HEK293 (cell line): ENCODE results near the gene TPD52L2.
"Not testable (repeated sequence)": the region's sequence is repeated elsewhere in the genome, so short reads cannot be mapped to it uniquely, and the experiment has no call there.

Source experiments
- CTCF ChIA-PET: fragments of 350-600 bp; formaldehyde crosslinking; extraction: SDS; loops from one replicate; lab custom pipeline; 2021; ENCODE audit warnings: antibody characterized with exemption; lab: Yijun Ruan, JAX
- POLR2A ChIA-PET: fragments of 300-600 bp; formaldehyde crosslinking; extraction: SDS; loops from one replicate; lab custom pipeline; 2020; ENCODE audit warnings: antibody characterized with exemption, inconsistent platforms; lab: Yijun Ruan, JAX
- H3K27ac ChIP-seq: fragments of 200-500 bp; sonication (Bioruptor generic); 2 replicates; pipeline ENCODE4 v1.5.1; 2014; ENCODE audit warnings: low read depth, low read length, control low read depth, inconsistent platforms; ENCODE audit errors: extremely low read depth
- H3K36me3 ChIP-seq, 2 experiments: fragments of 200-500 bp in 1 of 2; sonication (Bioruptor generic) in 1 of 2; 1 replicate in 1 of 2; 2 replicates in 1 of 2; pipeline ENCODE4 v1.5.1; 2014 to 2017; ENCODE audit warnings: inconsistent platforms in 2 of 2, low read length in 2 of 2; ENCODE audit not compliant: control insufficient read depth in 2 of 2, insufficient read depth in 1 of 2
- H3K4me1 ChIP-seq: fragments of 200-500 bp; sonication (Bioruptor generic); 2 replicates; pipeline ENCODE4 v1.5.1; 2014; ENCODE audit warnings: mild to moderate bottlenecking, low read length, inconsistent platforms; ENCODE audit not compliant: control insufficient read depth, insufficient read depth
- H3K4me3 ChIP-seq: 2 replicates; pipeline ENCODE4 v1.5.1; 2011; ENCODE audit warnings: low read depth, mild to moderate bottlenecking, control low read depth, low read length, moderate library complexity
- H3K9me3 ChIP-seq: fragments of 200-500 bp; sonication (Bioruptor generic); 2 replicates; pipeline ENCODE4 v1.5.1; 2014; ENCODE audit warnings: low read depth, low read length, inconsistent platforms; ENCODE audit not compliant: control insufficient read depth, insufficient read depth
- AEBP2 ChIP-seq: fragments of 450-650 bp; formaldehyde crosslinking; IDR thresholded peaks from 2 replicates; pipeline ENCODE4 v1.5.1; 2016; ENCODE audit warnings: missing biosample characterization, missing genetic modification characterization, borderline replicate concordance
- EGR2 ChIP-seq: fragments of 450-650 bp; formaldehyde crosslinking; IDR thresholded peaks from 2 replicates; pipeline ENCODE4 v1.5.1; 2016; ENCODE audit warnings: low read depth, missing biosample characterization, missing genetic modification characterization
- SCRT2 ChIP-seq: fragments of 450-650 bp; formaldehyde crosslinking; IDR thresholded peaks from 2 replicates; pipeline ENCODE4 v1.5.1; 2016; ENCODE audit warnings: missing biosample characterization, missing genetic modification characterization
- ZFHX2 ChIP-seq: fragments of 450-650 bp; formaldehyde crosslinking; conservative IDR thresholded peaks from 2 replicates; pipeline ENCODE4 v1.5.1; 2016; ENCODE audit warnings: missing biosample characterization, missing genetic modification characterization
- ZNF112 ChIP-seq: fragments of 450-650 bp; formaldehyde crosslinking; IDR thresholded peaks from 2 replicates; pipeline ENCODE4 v1.5.0; 2017; ENCODE audit warnings: missing biosample characterization, missing genetic modification characterization
- ZNF549 ChIP-seq: fragments of 450-650 bp; IDR thresholded peaks from 2 replicates; pipeline ENCODE4 v1.5.1; 2018; ENCODE audit warnings: missing biosample characterization, missing genetic modification characterization, mild to moderate bottlenecking, inconsistent platforms, moderate library complexity
- ZNF600 ChIP-seq: fragments of 450-650 bp; formaldehyde crosslinking; IDR thresholded peaks from 2 replicates; pipeline ENCODE4 v1.5.1; 2016; ENCODE audit warnings: missing biosample characterization, missing genetic modification characterization
- ZNF626 ChIP-seq: fragments of 450-650 bp; sonication (Bioruptor Pico); formaldehyde crosslinking; IDR thresholded peaks from 2 replicates; pipeline ENCODE4 v1.5.1; 2018; ENCODE audit warnings: missing biosample characterization, missing genetic modification characterization, inconsistent platforms
- ZNF645 ChIP-seq: fragments of 450-650 bp; formaldehyde crosslinking; IDR thresholded peaks from 2 replicates; pipeline ENCODE4; 2016; ENCODE audit warnings: missing biosample characterization, missing genetic modification characterization
- ZSCAN23 ChIP-seq: fragments of 450-650 bp; formaldehyde crosslinking; IDR thresholded peaks from 2 replicates; pipeline ENCODE4 v1.5.1; 2016; ENCODE audit warnings: missing biosample characterization, missing genetic modification characterization
- TF ChIP-seq, protein P1 (sequence below): fragments of 450-650 bp; formaldehyde crosslinking; IDR thresholded peaks from 2 replicates; pipeline ENCODE4 v1.5.1; 2016; ENCODE audit warnings: missing biosample characterization, missing genetic modification characterization, low read depth

The TPD52L2 gene

GRCh38 chr20:63876489-63877036 lies 11.5 kb downstream of the TPD52L2 start (continued):
- TF ChIP-seq AEBP2 (tag by site-specific recombination): no peak
- no peak for TF ChIP-seq ZNF626 (tag by site-specific recombination)
- no peak for TF ChIP-seq ZNF600 (tag by site-specific recombination)
- TF ChIP-seq, all 188 proteins: peak for 0

DNA sequence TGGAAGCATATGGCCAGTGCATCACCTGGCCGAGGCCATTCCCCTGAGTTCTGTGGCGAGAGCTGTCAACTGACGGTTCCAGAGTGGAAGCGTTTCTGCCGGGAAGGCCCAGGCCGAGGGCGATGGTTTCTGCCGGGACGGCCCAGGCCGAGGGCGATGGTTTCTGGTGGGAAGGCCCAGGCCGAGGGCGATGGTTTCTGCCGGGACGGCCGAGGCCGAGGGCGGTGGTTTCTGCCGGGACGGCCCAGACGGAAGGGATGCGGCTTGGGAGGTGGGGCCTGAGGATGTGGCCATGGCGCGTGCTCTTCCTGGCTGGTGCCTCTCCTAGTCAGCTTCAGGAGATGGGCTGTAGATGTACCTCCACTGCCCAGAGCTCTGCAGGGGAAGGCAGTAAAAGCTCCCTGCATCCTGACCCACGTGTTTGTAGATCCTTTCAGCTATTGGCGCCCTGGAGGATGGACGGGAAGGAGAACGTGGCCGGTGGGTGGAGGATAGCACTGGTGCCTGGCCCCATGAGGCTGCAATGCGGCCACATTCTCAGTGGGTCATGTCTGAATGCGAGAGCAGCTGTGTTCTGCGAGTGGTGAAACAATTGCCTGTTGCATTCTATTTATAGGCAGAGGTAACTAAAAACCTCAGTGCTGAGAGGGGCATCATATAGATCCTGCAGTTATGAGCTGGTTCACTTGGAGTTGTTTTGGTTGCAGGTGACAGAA lies 12.8 kb downstream of the TPD52L2 start:
- TF ChIP-seq SCRT2 (peak; percentile 82), ZSCAN23 (tag by site-specific recombination) (no peak)
- TF ChIP-seq, all 188 proteins: peak for 1
- H3K36me3 ChIP-seq: peaks cover 9 to 75% of the 10 kb centered on the region in 2 experiments; a peak in 2 of 3 replicates
- no peak overlapping the region for H3K27ac ChIP-seq
- no peak overlapping the region for H3K4me3 ChIP-seq
- ChIA-PET CTCF (no interaction called here), POLR2A (interaction anchor here (0.6 to 1.3 kb wide), 2 partner anchors 13 to 132 kb away, joined by 3 read pairs; partner anchors contain the start of gene TPD52L2)
- no peaks in the 10 kb centered on the region for H3K9me3 ChIP-seq
- no peaks in the 10 kb centered on the region for H3K4me1 ChIP-seq

- no peak overlapping the region for H3K4me3 ChIP-seq
- H3K27ac ChIP-seq: no peak overlapping the region
- ChIA-PET CTCF (no interaction called here), POLR2A (interaction anchor here (0.6 to 1.3 kb wide), 2 partner anchors 14 to 133 kb away, joined by 3 read pairs; partner anchors contain the start of gene TPD52L2)
- TF ChIP-seq ZNF549 (tag by site-specific recombination): no peak
- TF ChIP-seq, protein P1, sequence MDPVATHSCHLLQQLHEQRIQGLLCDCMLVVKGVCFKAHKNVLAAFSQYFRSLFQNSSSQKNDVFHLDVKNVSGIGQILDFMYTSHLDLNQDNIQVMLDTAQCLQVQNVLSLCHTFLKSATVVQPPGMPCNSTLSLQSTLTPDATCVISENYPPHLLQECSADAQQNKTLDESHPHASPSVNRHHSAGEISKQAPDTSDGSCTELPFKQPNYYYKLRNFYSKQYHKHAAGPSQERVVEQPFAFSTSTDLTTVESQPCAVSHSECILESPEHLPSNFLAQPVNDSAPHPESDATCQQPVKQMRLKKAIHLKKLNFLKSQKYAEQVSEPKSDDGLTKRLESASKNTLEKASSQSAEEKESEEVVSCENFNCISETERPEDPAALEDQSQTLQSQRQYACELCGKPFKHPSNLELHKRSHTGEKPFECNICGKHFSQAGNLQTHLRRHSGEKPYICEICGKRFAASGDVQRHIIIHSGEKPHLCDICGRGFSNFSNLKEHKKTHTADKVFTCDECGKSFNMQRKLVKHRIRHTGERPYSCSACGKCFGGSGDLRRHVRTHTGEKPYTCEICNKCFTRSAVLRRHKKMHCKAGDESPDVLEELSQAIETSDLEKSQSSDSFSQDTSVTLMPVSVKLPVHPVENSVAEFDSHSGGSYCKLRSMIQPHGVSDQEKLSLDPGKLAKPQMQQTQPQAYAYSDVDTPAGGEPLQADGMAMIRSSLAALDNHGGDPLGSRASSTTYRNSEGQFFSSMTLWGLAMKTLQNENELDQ (tag by site-specific recombination): no peak
- TF ChIP-seq EGR2 (tag by site-specific recombination): peak; percentile 58
- no peak for TF ChIP-seq ZNF112 (tag by site-specific recombination)
- TF ChIP-seq ZFHX2 (tag by site-specific recombination): peak; percentile 57
- TF ChIP-seq ZNF645: no peak
- H3K36me3 ChIP-seq: peaks cover 6 to 77% of the 10 kb centered on the region in 2 experiments; a peak in 2 of 3 replicates
- H3K9me3 ChIP-seq: no peaks in the 10 kb centered on the region
- H3K4me1 ChIP-seq: no peaks in the 10 kb centered on the region
Measured at GRCh38 chr20:63878899-63879663, 14.0 kb downstream of the TPD52L2 start.

DNA sequence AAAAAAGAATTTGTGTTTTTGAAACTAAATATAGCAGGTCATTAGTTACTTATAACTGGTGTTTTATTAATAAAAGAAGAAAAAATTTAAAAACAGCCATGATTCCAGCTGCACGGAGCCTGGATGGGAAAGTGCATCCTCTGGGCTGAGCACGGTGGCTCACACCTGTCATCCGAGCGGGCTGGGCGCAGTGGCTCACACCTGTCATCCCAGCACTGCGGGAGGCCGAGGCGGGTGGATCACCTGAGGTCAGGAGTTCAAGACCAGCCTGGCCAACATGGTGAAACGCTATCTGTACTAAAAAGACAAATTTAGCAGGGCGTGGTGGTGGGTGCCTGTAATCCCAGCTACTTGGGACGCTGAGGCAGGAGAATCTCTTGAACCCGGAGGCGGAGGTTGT lies 15.8 kb downstream of the TPD52L2 start:
- H3K27ac ChIP-seq, POLR2A ChIA-PET: not testable (repeated sequence)
- peaks cover 0 to 80% of the 10 kb centered on the region in 2 experiments; a peak in 2 of 3 replicates for H3K36me3 ChIP-seq

More for the DNA sequence above, 15.8 kb downstream of the TPD52L2 start:
- CTCF ChIA-PET: interaction anchor here (0.6 kb wide), 1 partner anchor 289 kb away, joined by 3 read pairs; no protein-coding TSS in a partner anchor
- H3K4me1 ChIP-seq, H3K9me3 ChIP-seq, H3K4me3 ChIP-seq: not testable (repeated sequence)
